B cell (primary cell): ENCODE data around the gene TYW1. TPM values are rescaled to one million over a fixed set of nuclear protein-coding genes. Genes with fewer than 3 reads are reported as not detected.
"Not testable (repeated sequence)": the region's sequence is repeated elsewhere in the genome, so short reads cannot be mapped to it uniquely, and the experiment has no call there.

Source experiments
- ATAC-seq: fragments of 200-7000 bp; cut with Tn5 transposase; one replicate; pipeline ENCODE4 v1.10.0; 2021; ENCODE audit warnings: low read depth, mild to moderate bottlenecking, moderate number of reproducible peaks, moderate library complexity
- CTCF ChIA-PET: fragments of 350-600 bp; sonication (Branson Sonifier 250); formaldehyde crosslinking; loops from one replicate; lab custom pipeline; 2021; ENCODE audit warnings: antibody characterized with exemption, inconsistent platforms; lab: Charles Lee
- POLR2A ChIA-PET: fragments of 350-600 bp; sonication (Branson Sonifier 250); formaldehyde crosslinking; loops from one replicate; lab custom pipeline; 2021; ENCODE audit warnings: antibody characterized with exemption; lab: Charles Lee
- DNase-seq: peaks from one replicate; pipeline ENCODE4 v3.0.0; 2013
- H2AFZ ChIP-seq: 2 replicates; pipeline ENCODE4 v1.6.1; 2012; ENCODE audit warnings: mild to moderate bottlenecking, low read depth, low read length; ENCODE audit not compliant: insufficient read depth, poor library complexity, severe bottlenecking
- H3K27ac ChIP-seq, 2 donors: 1 replicate in 1 of 2; 2 replicates in 1 of 2; pipeline ENCODE4 v1.5.1; 2012 to 2013; ENCODE audit warnings: low read length in 2 of 2, mild to moderate bottlenecking in 2 of 2, moderate library complexity in 1 of 2
- H3K27me3 ChIP-seq, 4 experiments: fragments of 200-600 bp in 1 of 4; sonication (generic) in 1 of 4; replicated peaks in 1 of 4; 1 replicate in 2 of 4; 2 replicates in 2 of 4; pipeline versions ENCODE4 v1.6.1 to v1.7.0; 2013 to 2016; ENCODE audit warnings: low read length in 3 of 4, mild to moderate bottlenecking in 2 of 4, mixed read lengths in 1 of 4, moderate library complexity in 1 of 4; ENCODE audit not compliant: insufficient read depth in 4 of 4, control insufficient read depth in 3 of 4; ENCODE audit errors: control extremely low read depth in 1 of 4
- H3K36me3 ChIP-seq, 2 experiments: replicated peaks in 1 of 2; 1 replicate in 1 of 2; 2 replicates in 1 of 2; pipeline versions ENCODE4 v1.6.1 to v1.7.1; 2013; ENCODE audit warnings: low read length in 1 of 2; ENCODE audit not compliant: insufficient read depth in 2 of 2, control insufficient read depth in 1 of 2; ENCODE audit errors: control extremely low read depth in 1 of 2, extremely low read depth in 1 of 2
- H3K4me1 ChIP-seq, 2 donors: fragments of 200-600 bp in 1 of 2; sonication (generic) in 1 of 2; 1 replicate in 1 of 2; 2 replicates in 1 of 2; pipeline versions ENCODE4 v1.5.1 to v1.6.1; 2013 to 2017; ENCODE audit warnings: low read length in 2 of 2; ENCODE audit not compliant: control insufficient read depth in 2 of 2, insufficient read depth in 2 of 2
- H3K4me2 ChIP-seq: replicated peaks from 2 replicates; pipeline ENCODE3; 2012; ENCODE audit warnings: mild to moderate bottlenecking, low read depth, low read length; ENCODE audit not compliant: poor library complexity, severe bottlenecking
- H3K4me3 ChIP-seq, 5 experiments: fragments of 200-600 bp in 1 of 5; sonication (generic) in 1 of 5; 1 replicate in 3 of 5; 2 replicates in 2 of 5; pipeline versions ENCODE4 v1.5.1 to v1.7.0; 2011 to 2016; ENCODE audit warnings: low read length in 4 of 5, mild to moderate bottlenecking in 4 of 5, low read depth in 2 of 5, control low read depth in 1 of 5, moderate library complexity in 1 of 5; ENCODE audit not compliant: insufficient read depth in 1 of 5; ENCODE audit errors: control extremely low read depth in 1 of 5, extremely low read depth in 1 of 5
- H3K79me2 ChIP-seq: fragments of 200-600 bp; sonication (generic); one replicate; pipeline ENCODE4 v1.6.0; 2016; ENCODE audit warnings: low read length; ENCODE audit not compliant: control insufficient read depth, insufficient read depth
- H3K9ac ChIP-seq: fragments of 200-600 bp; sonication (generic); 2 replicates; pipeline ENCODE4 v1.6.1; 2017; ENCODE audit warnings: mild to moderate bottlenecking, low read length, moderate library complexity
- H3K9me3 ChIP-seq, 3 donors: one replicate each; pipeline versions ENCODE4 v1.6.1 to v1.7.1; 2013; ENCODE audit warnings: low read length in 2 of 3; ENCODE audit not compliant: control insufficient read depth in 2 of 3, insufficient read depth in 1 of 3; ENCODE audit errors: control extremely low read depth in 1 of 3
- H4K20me1 ChIP-seq: 2 replicates; pipeline ENCODE4 v1.6.0; 2012; ENCODE audit warnings: mild to moderate bottlenecking, low read length; ENCODE audit not compliant: insufficient read depth, control insufficient read depth, poor library complexity, severe bottlenecking
- H3K27ac Mint-ChIP-seq: one replicate; pipeline ENCODE4 v1.8.0; 2021; ENCODE audit warnings: mixed read lengths
- H3K27me3 Mint-ChIP-seq: one replicate; pipeline ENCODE4 v1.8.0; 2021; ENCODE audit warnings: mixed read lengths
- H3K4me1 Mint-ChIP-seq: one replicate; pipeline ENCODE4 v1.8.0; 2021; ENCODE audit warnings: mixed read lengths
- H3K4me3 Mint-ChIP-seq: one replicate; pipeline ENCODE4 v1.8.0; 2021; ENCODE audit warnings: mixed read lengths
- H3K9me3 Mint-ChIP-seq: one replicate; pipeline ENCODE4 v1.8.0; 2022; ENCODE audit warnings: mixed read lengths; ENCODE audit not compliant: insufficient read depth
- WGBS: methylation state at CpG from one replicate; pipeline ENCODE4 v1.1.5; 2013; ENCODE audit warnings: missing lambda C conversion rate; ENCODE audit not compliant: insufficient coverage; 5-methylcytosine and 5-hydroxymethylcytosine counted together
- intact Hi-C: fragments of 100-400 bp; cut with micrococcal nuclease; formaldehyde crosslinking; loops from one replicate; pipeline ENCODE4 v1.10.0; 2022
- polyA plus RNA-seq: library from polyadenylated mRNA; depleted of rRNA; stranded (reverse); fragments of >200 nt; gene quantifications from 2 replicates; pipeline ENCODE4 v1.2.3, GENCODE V29; 2012
- total RNA-seq, 2 donors: library from RNA; stranded (reverse); fragments of 120-200 nt in 1 of 2; gene quantifications; 1 replicate in 1 of 2; 2 replicates in 1 of 2; pipeline versions ENCODE4 v1.2.3 to v1.2.4, GENCODE V29; 2013 to 2022

The TYW1 gene
- total and polyA plus RNA-seq, 2 donors (not counting 1 experiment from before 2014, with no cell fraction given), result 9.4 to 33.6 TPM

- intact Hi-C loops, ATAC-seq, H3K9ac ChIP-seq, H3K79me2 ChIP-seq, H3K4me1 ChIP-seq, H3K9me3 Mint-ChIP-seq, CTCF ChIA-PET, H3K4me3 Mint-ChIP-seq, H3K4me2 ChIP-seq, DNase-seq, H3K27ac Mint-ChIP-seq, H3K27me3 Mint-ChIP-seq, H4K20me1 ChIP-seq, H2AFZ ChIP-seq, POLR2A ChIA-PET, H3K36me3 ChIP-seq, H3K27me3 ChIP-seq, H3K4me3 ChIP-seq, H3K4me1 Mint-ChIP-seq, H3K27ac ChIP-seq: not testable (repeated sequence)
- H3K9me3 ChIP-seq, result peaks cover 1 to 31% (median 17%) of the 10 kb centered on the region in 3 donors
- no CpG with 5 or more reads among the region's 2 CpGs for WGBS
These were observed 17.6 kb upstream of the TYW1 start for GRCh38 chr7:66979013-66979412.

GRCh38 chr7:66980336-66980735 is 16.3 kb upstream of the TYW1 start:
- H3K27me3 Mint-ChIP-seq, H4K20me1 ChIP-seq, H3K4me2 ChIP-seq, H3K79me2 ChIP-seq, H3K27me3 ChIP-seq, intact Hi-C loops, H3K9ac ChIP-seq, H3K4me3 Mint-ChIP-seq, ATAC-seq, H3K36me3 ChIP-seq, H3K4me1 Mint-ChIP-seq, H3K4me3 ChIP-seq, H3K4me1 ChIP-seq, POLR2A ChIA-PET, CTCF ChIA-PET, H2AFZ ChIP-seq, H3K9me3 Mint-ChIP-seq: not testable (repeated sequence)
- peak overlapping the region in 1 of 2 donors; percentile 41 for H3K27ac ChIP-seq
- WGBS, result 100% methylated on average over 1 of the region's 1 CpG
- peak overlapping the region; percentile 15 for H3K27ac Mint-ChIP-seq
- peaks cover 1 to 31% (median 17%) of the 10 kb centered on the region in 3 donors for H3K9me3 ChIP-seq
- peak; percentile 25 for DNase-seq

- intact Hi-C loops, H4K20me1 ChIP-seq, H3K4me3 ChIP-seq, H3K27ac ChIP-seq, H2AFZ ChIP-seq, H3K9me3 Mint-ChIP-seq, H3K4me1 ChIP-seq, H3K9me3 ChIP-seq, H3K9ac ChIP-seq, H3K4me2 ChIP-seq, H3K27me3 Mint-ChIP-seq, DNase-seq, H3K27ac Mint-ChIP-seq, POLR2A ChIA-PET, H3K4me3 Mint-ChIP-seq, CTCF ChIA-PET, H3K27me3 ChIP-seq, ATAC-seq: not testable (repeated sequence)
- no CpG with 5 or more reads among the region's 3 CpGs for WGBS
- H3K79me2 ChIP-seq, result peaks cover 11% of the 10 kb centered on the region
- H3K36me3 ChIP-seq, result peaks cover 3 to 43% of the 10 kb centered on the region in 2 experiments
- H3K4me1 Mint-ChIP-seq, result peaks cover 18% of the 10 kb centered on the region
These were observed 7.1 kb upstream of the TYW1 start for GRCh38 chr7:66989552-66989951.

GRCh38 chr7:66994051-66994450 is 2.6 kb upstream of the TYW1 start:
- ATAC-seq, H3K9me3 Mint-ChIP-seq, H4K20me1 ChIP-seq, CTCF ChIA-PET, H3K27me3 ChIP-seq, H3K27me3 Mint-ChIP-seq, DNase-seq, H3K4me1 ChIP-seq, H3K9me3 ChIP-seq, H2AFZ ChIP-seq: not testable (repeated sequence)
- H3K4me2 ChIP-seq, result peak overlapping the region; percentile 67
- peak overlapping the region in 1 of 2 donors; percentile 96 for H3K27ac ChIP-seq
- H3K27ac Mint-ChIP-seq, result peak overlapping the region; percentile 100
- H3K4me3 ChIP-seq, result peak overlapping the region in 1 of 5 experiments; percentile 75
- H3K4me1 Mint-ChIP-seq, result peaks cover 26% of the 10 kb centered on the region
- WGBS, result no CpG with 5 or more reads among the region's 5 CpGs
- peak overlapping the region; percentile 98 for H3K4me3 Mint-ChIP-seq
- peak overlapping the region; percentile 98 for H3K9ac ChIP-seq
- intact Hi-C loops, result loop anchor here (1.0 to 10.0 kb wide), 3 partner anchors 150 to 1239 kb away; partner anchors contain the start of gene CRCP
- H3K36me3 ChIP-seq, result peaks cover 2 to 27% of the 10 kb centered on the region in 2 experiments
- H3K79me2 ChIP-seq, result peaks cover 16% of the 10 kb centered on the region
- POLR2A ChIA-PET, result interaction anchor here (2.2 to 2.5 kb wide), 2 partner anchors 73 to 308 kb away, joined by 6 to 19 read pairs; partner anchors contain the start of gene TMEM248
